NCI-H2029 treated with DMSO at 0.1 percent for 48 hours (cell line): ENCODE results near the gene WFDC12.

Source experiments
- DNase-seq: peaks from one replicate; lab custom pipeline; 2025; lab: John Stamatoyannopoulos, UW

The WFDC12 gene

GRCh38 chr20:45090481-45090880 lies 33.8 kb downstream of the WFDC12 start:
- DNase-seq = no peak

- DNase-seq = no peak
Measured at GRCh38 chr20:45088247-45088646, 36.0 kb downstream of the WFDC12 start.

DNA sequence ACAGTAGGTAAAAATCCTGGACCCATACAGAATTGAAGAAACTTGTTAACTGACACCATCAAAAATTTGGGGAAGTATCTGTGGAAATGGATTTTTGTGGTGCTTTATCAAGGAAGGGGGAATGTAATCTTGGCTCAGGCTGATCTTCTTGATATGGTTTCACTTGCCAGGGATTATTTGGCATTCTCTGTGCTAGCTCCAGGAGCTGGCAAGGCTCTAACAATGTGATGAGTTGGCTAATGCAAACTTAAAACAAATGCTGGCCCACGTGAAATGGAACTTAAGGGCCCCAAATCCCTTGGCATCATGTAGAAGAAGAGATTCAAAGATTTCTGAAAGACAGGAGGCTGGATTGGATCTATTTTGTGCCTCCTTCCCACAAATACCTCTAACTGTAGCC lies 36.5 kb downstream of the WFDC12 start:
- DNase-seq = no peak

GRCh38 chr20:45087097-45087790 lies 37.0 kb downstream of the WFDC12 start:
- DNase-seq = no peak

- no peak for DNase-seq
Measured at GRCh38 chr20:45085867-45086266, 38.4 kb downstream of the WFDC12 start.

DNA sequence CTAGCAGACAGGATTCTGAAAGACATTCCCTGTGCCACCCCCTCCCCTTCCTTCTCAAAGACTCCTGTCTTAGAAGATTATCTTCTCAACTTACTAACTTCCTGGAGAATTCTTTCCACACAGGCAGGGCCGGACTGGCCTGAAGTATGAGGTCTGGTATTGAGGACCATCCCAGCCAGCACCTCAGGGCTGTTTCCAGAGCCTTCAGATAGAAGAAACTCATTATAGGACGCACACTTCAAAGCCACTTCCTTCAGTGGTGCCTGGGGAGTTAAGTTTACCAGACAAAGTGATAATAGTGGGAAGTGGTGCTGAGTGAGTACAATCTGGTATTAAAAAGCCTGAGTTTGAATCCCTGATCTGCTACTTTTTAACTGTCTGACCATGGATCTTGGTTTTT lies 39.0 kb downstream of the WFDC12 start:
- no peak for DNase-seq

GRCh38 chr20:45083127-45083526 lies 41.1 kb downstream of the WFDC12 start:
- no peak for DNase-seq

- DNase-seq = no peak
Measured at GRCh38 chr20:45082468-45082867, 41.8 kb downstream of the WFDC12 start.

DNA sequence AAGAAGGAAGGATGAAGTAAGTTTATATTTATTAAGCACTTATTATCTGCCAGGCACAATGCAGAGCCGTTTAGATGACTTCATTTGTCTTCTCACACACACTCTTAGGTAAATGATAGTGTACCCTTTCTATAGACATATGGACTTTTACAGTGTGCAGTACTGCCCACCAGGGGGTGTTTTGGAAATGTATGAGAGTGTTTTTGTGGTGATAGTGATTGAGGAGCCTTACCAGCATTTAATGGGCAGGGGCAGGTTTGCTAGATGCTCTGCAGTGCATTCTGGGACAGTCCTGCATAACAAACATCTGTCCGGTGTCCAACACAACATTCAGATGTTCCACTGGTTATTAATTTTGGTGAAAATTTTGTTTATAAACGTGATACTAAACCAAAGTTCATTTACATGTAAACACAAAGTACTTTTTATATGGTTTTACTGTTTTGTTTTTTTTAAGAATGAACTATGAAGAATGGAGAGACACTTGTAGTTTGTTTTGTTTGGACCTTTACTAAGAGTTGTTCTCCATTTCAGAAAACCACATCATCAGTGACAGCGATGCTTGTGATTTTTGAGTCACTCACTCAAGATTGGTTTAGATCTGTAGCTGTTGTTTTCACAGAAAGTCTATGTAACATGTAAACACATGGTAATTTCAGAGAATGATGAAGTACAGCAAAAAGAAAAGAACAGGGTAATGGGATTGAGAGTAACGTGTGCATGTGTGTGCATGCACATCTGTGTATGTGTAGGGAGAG lies 43.2 kb downstream of the WFDC12 start:
- no peak for DNase-seq

DNA sequence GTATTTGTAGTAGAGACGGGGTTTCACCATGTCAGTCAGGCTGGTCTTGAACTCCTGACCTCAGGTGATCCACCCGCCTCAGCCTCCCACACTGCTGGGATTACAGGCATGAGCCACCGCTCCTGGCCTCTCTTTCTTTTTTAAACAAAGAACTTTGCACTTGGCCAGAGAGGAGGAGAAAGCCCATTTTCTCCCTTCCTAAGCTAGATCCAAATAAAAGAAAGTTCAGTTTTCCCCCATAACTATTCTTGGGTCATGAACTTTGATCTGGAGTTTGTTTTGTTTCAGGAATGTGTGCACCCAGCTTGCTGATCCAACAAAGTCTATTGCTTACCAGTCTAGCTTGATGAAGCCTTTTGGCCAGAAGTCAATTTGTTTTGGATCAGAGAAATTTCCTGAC lies 46.7 kb downstream of the WFDC12 start:
- no peak for DNase-seq
